SK-N-SH (cell line): ENCODE results near the gene MIGA1.

Experiments used
- CHD2 ChIP-seq: fragments of 150-350 bp; IDR thresholded peaks from 2 replicates; pipeline ENCODE4 v1.6.1; 2018; ENCODE audit warnings: low read length; ENCODE audit not compliant: partially characterized antibody
- POLR2AphosphoS5 ChIP-seq: IDR thresholded peaks from 2 replicates; pipeline ENCODE4 v1.6.1; 2012; ENCODE audit warnings: low read depth, low read length
- RAD21 ChIP-seq: IDR thresholded peaks from 2 replicates; pipeline ENCODE4 v1.6.1; 2012; ENCODE audit warnings: mild to moderate bottlenecking, low read length
- RFX5 ChIP-seq: IDR thresholded peaks from 2 replicates; pipeline ENCODE4 v1.6.1; 2012; ENCODE audit warnings: mild to moderate bottlenecking, improper control_type of control experiment, low read length
- TF ChIP-seq, protein P1 (sequence below): fragments of 150-350 bp; IDR thresholded peaks from 2 replicates; pipeline ENCODE4 v1.6.1; 2017; ENCODE audit warnings: antibody characterized with exemption, low read length, low read depth, borderline replicate concordance
- TF ChIP-seq, protein P2 (sequence below): fragments of 200-600 bp; sonication (generic); IDR thresholded peaks from 2 replicates; pipeline ENCODE4 v1.6.1; 2017; ENCODE audit warnings: antibody characterized with exemption, mild to moderate bottlenecking, moderate library complexity

DNA sequence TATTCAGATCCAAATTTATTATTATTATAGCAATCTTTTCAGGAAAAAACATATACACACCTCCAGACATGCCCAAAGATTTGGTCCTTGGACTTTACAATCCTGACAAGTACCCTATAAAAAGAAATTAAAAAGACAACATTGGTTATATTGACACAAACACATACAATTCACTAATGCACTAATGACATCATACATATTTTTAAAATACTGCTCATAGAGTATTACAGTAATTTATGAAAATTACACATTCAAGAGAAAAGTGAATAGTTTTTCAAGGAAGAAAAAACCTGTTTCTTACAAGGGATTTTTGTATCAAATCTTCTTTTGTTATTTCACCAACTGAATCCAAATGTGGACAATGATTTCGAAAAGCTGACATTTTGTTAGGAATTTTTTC is 38.1 kb upstream of the MIGA1 start:
- TF ChIP-seq RFX5 = no peak
- TF ChIP-seq, protein P1, sequence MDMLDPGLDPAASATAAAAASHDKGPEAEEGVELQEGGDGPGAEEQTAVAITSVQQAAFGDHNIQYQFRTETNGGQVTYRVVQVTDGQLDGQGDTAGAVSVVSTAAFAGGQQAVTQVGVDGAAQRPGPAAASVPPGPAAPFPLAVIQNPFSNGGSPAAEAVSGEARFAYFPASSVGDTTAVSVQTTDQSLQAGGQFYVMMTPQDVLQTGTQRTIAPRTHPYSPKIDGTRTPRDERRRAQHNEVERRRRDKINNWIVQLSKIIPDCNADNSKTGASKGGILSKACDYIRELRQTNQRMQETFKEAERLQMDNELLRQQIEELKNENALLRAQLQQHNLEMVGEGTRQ = no peak
- TF ChIP-seq, protein P2, sequence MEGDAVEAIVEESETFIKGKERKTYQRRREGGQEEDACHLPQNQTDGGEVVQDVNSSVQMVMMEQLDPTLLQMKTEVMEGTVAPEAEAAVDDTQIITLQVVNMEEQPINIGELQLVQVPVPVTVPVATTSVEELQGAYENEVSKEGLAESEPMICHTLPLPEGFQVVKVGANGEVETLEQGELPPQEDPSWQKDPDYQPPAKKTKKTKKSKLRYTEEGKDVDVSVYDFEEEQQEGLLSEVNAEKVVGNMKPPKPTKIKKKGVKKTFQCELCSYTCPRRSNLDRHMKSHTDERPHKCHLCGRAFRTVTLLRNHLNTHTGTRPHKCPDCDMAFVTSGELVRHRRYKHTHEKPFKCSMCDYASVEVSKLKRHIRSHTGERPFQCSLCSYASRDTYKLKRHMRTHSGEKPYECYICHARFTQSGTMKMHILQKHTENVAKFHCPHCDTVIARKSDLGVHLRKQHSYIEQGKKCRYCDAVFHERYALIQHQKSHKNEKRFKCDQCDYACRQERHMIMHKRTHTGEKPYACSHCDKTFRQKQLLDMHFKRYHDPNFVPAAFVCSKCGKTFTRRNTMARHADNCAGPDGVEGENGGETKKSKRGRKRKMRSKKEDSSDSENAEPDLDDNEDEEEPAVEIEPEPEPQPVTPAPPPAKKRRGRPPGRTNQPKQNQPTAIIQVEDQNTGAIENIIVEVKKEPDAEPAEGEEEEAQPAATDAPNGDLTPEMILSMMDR = no peak
- no peak for TF ChIP-seq RAD21
- no peak for TF ChIP-seq CHD2
- no peak for TF ChIP-seq POLR2AphosphoS5
